Activated CD4-positive, CD25-positive, alpha-beta regulatory T cell treated with anti-CD3 and anti-CD28 coated beads, Interleukin-2, amount 50 U/mL, for 16 hours (primary cell): Measurements from ENCODE around the gene CPED1.
A peak's percentile ranks its signal among the peaks of the same experiment; 100 is the strongest.
"Not testable (repeated sequence)": the region's sequence is repeated elsewhere in the genome, so short reads cannot be mapped to it uniquely, and the experiment has no call there.

Experiments
- DNase-seq: peaks from one replicate; pipeline ENCODE4 v3.0.0-alpha.2; 2020; ENCODE audit warnings: low read depth, low spot score

Gene CPED1

GRCh38 chr7:120981117-120981516, 7.4 kb upstream of the CPED1 start:
- no peak for DNase-seq

GRCh38 chr7:120981888-120982615, 6.5 kb upstream of the CPED1 start:
- DNase-seq = no peak

- DNase-seq = not testable (repeated sequence)
Observed at GRCh38 chr7:120983592-120983991, 4.9 kb upstream of the CPED1 start.

DNA sequence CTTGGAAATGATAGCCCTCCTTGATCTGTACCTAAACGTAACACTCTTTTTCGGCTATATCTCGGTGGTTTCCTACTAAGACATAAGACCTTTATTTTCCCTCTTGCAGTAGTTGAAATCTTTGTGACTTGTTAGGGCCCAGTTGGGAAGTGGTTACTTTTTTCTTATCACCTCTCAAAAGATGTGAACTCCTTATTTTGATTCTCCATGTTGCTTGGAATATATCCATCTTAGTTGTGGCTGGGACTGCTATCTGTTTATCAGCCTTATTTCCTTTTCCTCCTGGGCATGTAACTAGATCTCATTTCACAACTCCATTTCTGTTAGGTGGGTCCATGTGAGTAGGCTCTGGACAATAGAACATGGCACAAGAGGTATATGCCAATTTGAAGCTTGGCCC, 4.1 kb upstream of the CPED1 start:
- DNase-seq = no peak

DNA sequence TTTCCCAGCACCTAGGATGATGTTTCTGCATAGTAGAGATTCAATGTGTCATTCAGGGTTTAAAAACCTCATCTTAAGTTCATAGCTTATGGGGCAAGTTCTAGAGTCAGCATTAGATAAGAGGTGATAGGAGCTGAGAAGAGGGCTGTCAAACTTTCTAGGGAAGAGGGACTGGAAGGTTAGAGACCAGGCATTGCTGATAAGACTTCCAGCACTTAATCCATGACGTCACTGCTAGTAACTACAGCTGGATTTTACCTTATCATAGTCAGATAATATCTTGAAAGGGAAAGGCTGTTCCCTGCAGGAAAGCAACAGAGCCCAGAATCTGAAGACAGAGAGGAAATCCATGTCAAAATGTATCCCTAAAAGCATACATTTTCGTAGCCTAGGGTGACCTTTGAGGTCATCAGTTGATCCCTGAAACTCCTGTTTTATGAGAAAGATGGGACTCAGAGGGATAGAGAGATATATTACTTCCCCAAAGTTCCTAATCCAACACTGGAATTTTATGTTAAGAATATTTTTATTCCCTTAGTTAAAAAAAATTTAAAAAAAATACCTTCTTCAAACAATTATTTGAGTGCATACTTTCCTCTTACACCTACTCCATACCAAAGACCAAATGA, 3.3 kb upstream of the CPED1 start:
- DNase-seq = no peak

- DNase-seq = no peak
Observed at GRCh38 chr7:120985839-120986238, 2.7 kb upstream of the CPED1 start.

DNA sequence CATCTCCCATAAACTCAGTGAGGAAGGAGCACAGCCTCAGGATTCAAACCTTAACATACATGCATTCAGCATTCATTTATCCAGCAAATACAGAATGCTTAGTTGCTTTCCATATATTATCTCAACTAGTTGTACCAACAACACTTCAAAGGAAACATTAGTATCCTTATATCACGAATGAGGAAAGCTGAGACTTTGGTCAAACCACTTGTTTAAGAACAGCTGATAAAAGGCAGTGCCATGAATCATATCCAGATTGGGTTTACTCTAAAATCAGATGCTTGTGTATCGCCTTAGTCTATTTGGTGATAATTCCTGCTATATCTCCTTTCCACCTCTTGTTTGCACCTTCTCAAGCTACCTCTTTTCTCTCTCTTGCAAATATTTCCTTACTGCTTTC, 1.9 kb upstream of the CPED1 start:
- DNase-seq = no peak

DNA sequence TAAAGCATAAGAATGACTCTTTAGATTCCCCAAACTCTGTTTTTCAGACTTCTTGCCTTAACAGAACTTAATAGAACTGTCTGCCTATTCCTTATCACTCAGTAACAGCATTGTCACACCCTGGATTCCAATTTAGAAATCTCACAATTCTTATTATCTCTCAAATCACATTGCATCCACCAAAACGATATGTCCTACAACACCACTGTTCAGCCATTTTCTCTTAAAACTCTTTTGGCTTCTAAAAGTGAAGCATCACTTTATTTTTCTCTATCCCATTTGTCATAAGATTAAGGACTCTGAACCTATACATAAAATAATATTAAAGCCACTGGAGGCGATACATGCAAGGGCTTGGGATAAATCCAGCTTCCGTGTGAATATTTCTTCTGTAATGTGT, 1.2 kb upstream of the CPED1 start:
- no peak for DNase-seq

- peak; percentile 66 for DNase-seq
Observed at GRCh38 chr7:120987683-120988590, 574 bp upstream of the CPED1 start.

GRCh38 chr7:120989257-120990220, 1.0 kb downstream of the CPED1 start:
- no peak for DNase-seq

- DNase-seq = no peak
Observed at GRCh38 chr7:120990468-120991118, 2.1 kb downstream of the CPED1 start.

DNA sequence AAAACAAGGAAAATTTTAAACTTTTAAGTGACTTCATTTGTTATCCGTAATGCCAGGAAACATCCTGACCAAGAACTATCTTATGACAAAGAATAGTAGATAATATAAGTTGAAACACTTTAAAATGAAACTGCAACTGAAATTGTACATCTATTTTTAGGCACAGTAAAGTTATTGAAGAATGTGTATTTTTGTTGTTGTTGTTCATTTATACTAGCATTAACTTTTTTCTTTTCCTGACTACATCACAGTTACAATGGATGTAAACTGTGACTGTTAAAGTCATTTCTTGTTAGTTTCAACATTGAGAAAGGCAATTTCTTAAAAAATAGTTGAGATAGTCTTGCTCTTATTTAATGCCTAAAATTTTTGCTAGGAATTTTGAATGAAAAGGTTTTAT, 2.6 kb downstream of the CPED1 start:
- DNase-seq = no peak

DNA sequence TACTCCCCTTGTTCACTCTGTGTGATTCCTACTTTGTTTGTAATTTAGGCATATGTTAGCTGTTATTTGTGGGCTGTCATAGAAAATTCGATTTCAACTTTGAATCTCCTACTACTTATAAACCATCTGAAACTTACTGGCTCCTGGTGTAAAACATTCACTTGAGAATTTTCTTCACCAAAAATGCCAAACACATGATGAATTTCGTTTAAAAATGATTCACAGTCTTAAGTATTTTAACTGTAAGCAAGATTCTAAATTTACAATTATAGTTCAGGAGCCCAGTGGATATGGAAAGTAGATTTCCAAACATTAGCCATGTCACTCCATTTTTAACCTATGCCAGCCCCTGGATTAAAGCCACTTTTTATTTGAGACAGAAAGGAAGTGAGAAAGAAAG, 3.1 kb downstream of the CPED1 start:
- DNase-seq = no peak

DNA sequence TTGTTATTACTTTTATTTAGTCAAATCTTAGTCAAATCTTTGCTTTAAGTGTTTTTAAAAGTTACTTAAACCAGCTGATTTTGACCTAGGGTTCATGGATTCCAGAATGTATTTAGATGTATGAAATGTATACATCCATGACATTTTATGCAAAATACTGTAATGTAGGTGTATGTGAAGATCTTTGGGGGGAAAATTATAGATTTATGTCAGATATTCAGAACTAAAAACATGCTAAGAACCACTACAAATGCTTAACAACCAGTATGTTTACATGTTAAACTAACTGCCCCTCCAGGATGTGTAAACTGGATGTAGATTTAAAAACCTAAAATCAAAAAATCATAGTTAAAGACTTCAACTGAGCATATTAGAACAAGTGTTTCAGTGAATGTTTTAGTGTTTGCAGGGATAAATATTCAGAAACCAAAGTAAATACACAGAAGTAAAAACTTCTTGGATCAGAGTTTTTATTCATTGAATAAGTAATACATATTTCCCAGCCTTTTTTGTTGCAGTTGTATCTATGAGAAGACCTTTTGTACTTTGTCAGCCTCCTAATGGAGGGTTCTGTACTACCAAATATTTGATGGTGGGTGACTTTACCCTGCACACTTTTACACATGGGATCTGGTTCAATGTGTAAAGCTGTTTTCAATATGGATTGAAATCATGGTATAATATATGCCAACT, 3.9 kb downstream of the CPED1 start:
- no peak for DNase-seq

- DNase-seq = no peak
Observed at GRCh38 chr7:120992965-120993494, 4.5 kb downstream of the CPED1 start.

DNA sequence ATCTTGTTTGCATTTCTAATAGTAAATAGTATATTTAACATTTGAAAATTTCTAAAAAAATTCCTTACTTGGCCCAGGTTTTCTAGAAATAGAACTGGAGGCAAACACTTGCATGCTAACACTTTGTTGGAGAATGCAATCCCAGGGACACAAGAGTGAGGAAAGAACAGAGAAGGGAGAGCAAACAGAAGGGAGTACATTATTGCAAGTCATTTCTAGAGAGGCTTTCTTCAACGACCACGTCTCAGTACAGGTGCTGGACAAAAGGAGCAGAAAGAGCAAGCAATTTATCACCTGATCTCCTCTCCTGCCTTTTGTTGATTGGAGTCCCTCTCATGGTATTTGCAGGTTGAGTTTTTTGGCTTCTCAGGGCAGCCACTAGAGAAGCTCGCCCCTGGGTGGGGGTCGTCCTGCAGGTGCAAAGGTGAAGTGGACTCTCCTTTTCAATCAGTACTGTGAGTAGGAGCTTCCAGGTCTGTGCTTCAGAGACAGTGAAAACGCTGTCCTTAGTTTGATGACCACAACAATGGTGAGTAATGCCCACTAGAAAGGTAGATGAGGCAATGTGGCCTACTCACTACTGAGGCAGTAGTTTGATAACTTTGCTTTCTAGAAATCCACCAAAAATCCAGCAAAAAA, 5.2 kb downstream of the CPED1 start:
- no peak for DNase-seq

- no peak for DNase-seq
Observed at GRCh38 chr7:120994512-120995410, 6.2 kb downstream of the CPED1 start.

- no peak for DNase-seq
Observed at GRCh38 chr7:120995654-120996053, 7.1 kb downstream of the CPED1 start.
